Epithelial cell of esophagus (primary cell): Measurements from ENCODE around the gene CD180.

ENCODE experiments used
- DNase-seq: peaks from one replicate; pipeline ENCODE4 v3.0.0; 2010; ENCODE audit warnings: low read depth
- H3K4me3 ChIP-seq: 2 replicates; pipeline ENCODE4 v1.5.1; 2011; ENCODE audit warnings: mild to moderate bottlenecking, low read length, control low read depth
- TF ChIP-seq, protein P1 (sequence below): IDR thresholded peaks from 2 replicates; pipeline ENCODE4 v1.5.1; 2011; ENCODE audit warnings: low read depth, mild to moderate bottlenecking, low read length, control low read depth, inconsistent platforms; ENCODE audit not compliant: insufficient read depth; ENCODE audit errors: missing control alignments

Gene CD180

DNA sequence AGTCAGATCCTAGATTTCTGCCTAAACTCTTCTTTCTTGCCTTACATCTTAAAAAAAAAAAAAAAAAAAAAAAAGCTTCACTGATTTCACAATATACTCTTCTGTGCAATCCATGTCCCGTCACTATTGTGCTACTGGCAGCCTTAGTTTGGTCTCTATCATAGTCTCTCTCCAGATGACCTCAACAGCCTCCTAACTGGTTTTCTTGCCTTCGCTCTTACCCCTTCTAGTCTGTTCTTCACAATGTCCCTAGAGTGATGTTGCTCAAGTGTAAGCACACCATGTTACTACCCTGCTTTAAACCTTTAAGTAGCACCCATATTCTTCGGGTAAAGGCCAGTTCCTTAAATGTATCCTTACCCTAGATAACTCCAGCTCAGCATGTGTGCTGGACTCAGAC lies 25.8 kb downstream of the CD180 start:
- no peak for DNase-seq
- TF ChIP-seq, protein P1, sequence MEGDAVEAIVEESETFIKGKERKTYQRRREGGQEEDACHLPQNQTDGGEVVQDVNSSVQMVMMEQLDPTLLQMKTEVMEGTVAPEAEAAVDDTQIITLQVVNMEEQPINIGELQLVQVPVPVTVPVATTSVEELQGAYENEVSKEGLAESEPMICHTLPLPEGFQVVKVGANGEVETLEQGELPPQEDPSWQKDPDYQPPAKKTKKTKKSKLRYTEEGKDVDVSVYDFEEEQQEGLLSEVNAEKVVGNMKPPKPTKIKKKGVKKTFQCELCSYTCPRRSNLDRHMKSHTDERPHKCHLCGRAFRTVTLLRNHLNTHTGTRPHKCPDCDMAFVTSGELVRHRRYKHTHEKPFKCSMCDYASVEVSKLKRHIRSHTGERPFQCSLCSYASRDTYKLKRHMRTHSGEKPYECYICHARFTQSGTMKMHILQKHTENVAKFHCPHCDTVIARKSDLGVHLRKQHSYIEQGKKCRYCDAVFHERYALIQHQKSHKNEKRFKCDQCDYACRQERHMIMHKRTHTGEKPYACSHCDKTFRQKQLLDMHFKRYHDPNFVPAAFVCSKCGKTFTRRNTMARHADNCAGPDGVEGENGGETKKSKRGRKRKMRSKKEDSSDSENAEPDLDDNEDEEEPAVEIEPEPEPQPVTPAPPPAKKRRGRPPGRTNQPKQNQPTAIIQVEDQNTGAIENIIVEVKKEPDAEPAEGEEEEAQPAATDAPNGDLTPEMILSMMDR = no peak
- H3K4me3 ChIP-seq = no peak overlapping the region

DNA sequence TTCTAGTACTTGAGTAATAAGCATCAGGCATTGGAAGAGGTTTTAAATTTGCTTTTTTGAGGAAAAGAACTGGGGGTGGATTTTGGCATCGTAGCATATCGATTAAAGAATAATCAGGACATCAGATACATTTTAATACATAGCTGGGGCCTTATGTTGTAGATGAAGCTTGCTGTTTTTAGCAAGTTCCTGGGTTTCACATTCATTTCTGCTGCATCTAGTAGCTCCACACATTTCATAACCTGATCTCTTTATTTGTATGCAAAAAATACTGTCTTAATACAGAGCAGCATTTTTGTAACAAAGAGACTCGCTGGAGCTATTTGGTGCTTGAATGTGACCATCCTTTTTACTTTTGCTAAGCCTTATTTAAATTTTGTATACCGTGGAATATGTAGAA lies 28.5 kb downstream of the CD180 start:
- no peak overlapping the region for H3K4me3 ChIP-seq
- TF ChIP-seq, protein P1 = no peak
- no peak for DNase-seq

DNA sequence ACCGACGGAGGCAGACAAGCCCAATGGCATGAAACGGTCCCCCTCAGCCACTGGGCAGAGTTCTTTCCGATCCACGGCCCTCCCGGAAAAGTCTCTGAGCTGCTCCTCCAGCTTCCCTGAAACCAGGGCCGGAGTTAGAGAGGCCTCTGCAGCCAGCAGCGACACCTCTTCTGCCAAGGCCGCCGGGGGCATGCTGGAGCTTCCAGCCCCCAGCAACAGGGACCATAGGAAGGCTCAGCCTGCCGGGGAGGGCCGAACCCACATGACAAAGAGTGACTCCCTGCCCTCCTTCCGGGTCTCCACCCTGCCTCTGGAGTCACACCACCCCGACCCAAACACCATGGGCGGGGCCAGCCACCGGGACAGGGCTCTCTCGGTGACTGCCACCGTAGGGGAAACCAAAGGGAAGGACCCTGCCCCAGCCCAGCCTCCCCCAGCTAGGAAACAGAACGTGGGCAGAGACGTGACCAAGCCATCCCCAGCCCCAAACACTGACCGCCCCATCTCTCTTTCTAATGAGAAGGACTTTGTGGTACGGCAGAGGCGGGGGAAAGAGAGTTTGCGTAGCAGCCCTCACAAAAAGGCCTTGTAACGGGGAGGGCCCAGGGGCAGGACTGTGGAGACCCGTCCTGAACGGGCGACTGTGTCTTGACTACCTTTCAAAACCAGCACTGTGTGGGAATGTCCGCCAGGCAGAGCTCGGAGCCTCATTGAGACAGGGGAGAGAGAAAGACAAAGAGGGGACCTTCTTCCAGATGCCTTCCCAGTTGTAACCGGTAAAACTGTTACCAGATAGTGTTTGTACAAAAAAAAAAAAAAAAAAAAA lies 29.9 kb downstream of the CD180 start:
- peak; percentile 30 for DNase-seq
- H3K4me3 ChIP-seq = no peak overlapping the region
- TF ChIP-seq, protein P1 = no peak

GRCh38 chr5:67165526-67166459 lies 30.8 kb downstream of the CD180 start:
- peak; percentile 77 for DNase-seq
- H3K4me3 ChIP-seq = no peak overlapping the region
- TF ChIP-seq, protein P1 = peak; percentile 81

DNA sequence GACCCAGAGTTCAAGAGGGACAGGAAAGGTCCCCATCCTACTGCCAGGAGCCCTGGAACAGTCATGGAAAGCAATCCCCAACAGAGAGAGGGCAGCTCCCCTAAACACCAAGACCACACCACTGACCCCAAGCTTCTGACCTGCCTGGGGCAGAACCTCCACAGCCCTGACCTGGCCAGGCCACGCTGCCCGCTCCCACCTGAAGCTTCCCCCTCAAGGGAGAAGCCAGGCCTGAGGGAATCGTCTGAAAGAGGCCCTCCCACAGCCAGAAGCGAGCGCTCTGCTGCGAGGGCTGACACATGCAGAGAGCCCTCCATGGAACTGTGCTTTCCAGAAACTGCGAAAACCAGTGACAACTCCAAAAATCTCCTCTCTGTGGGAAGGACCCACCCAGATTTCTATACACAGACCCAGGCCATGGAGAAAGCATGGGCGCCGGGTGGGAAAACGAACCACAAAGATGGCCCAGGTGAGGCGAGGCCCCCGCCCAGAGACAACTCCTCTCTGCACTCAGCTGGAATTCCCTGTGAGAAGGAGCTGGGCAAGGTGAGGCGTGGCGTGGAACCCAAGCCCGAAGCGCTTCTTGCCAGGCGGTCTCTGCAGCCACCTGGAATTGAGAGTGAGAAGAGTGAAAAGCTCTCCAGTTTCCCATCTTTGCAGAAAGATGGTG lies 31.6 kb downstream of the CD180 start:
- no peak overlapping the region for H3K4me3 ChIP-seq
- TF ChIP-seq, protein P1 = no peak

GRCh38 chr5:67163863-67164595 lies 32.6 kb downstream of the CD180 start:
- TF ChIP-seq, protein P1 = no peak

More for the DNA sequence above, 31.6 kb downstream of the CD180 start:
- no peak for DNase-seq

More at GRCh38 chr5:67163863-67164595, 32.6 kb downstream of the CD180 start:
- no peak for DNase-seq
- H3K4me3 ChIP-seq = no peak overlapping the region
